Fibroblast of mammary gland (primary cell): Measurements from ENCODE around the gene RECK.
A peak's percentile ranks its signal among the peaks of the same experiment; 100 is the strongest.

Source experiments
- DNase-seq: peaks from one replicate; pipeline ENCODE4 v3.0.0-alpha.2; 2010; ENCODE audit warnings: low read depth
- H3K4me3 ChIP-seq: 2 replicates; pipeline ENCODE4 v1.5.1; 2011; ENCODE audit warnings: low read depth, mild to moderate bottlenecking, low read length, moderate library complexity; ENCODE audit not compliant: control insufficient read depth
- CTCF ChIP-seq: conservative IDR thresholded peaks from 2 replicates; pipeline ENCODE4 v1.5.1; 2011; ENCODE audit warnings: low read depth, low read length, inconsistent platforms; ENCODE audit not compliant: control insufficient read depth, insufficient read depth

Gene RECK

GRCh38 chr9:36166168-36166927, 129.6 kb downstream of the RECK start:
- peak; percentile 50 for TF ChIP-seq CTCF
- peak overlapping the region; percentile 60 for H3K4me3 ChIP-seq
- DNase-seq: peak; percentile 84

- DNase-seq: no peak
- no peak within 1 kb of the TSS for H3K4me3 ChIP-seq
- TF ChIP-seq CTCF: no peak
Measured at GRCh38 chr9:36169166-36169565, 132.5 kb downstream of the RECK start, which contains the start of gene CCIN. Gene CCIN (plus strand): TSS chr9:36169388. CDS start chr9:36169503, 115 bp downstream.

GRCh38 chr9:36169708-36170107, 133.0 kb downstream of the RECK start:
- TF ChIP-seq CTCF: no peak
- no peak overlapping the region for H3K4me3 ChIP-seq
- DNase-seq: no peak

GRCh38 chr9:36170531-36170930, 133.8 kb downstream of the RECK start:
- DNase-seq: no peak
- H3K4me3 ChIP-seq: no peak overlapping the region
- TF ChIP-seq CTCF: no peak

- no peak for TF ChIP-seq CTCF
- DNase-seq: no peak
- no peak overlapping the region for H3K4me3 ChIP-seq
Measured at GRCh38 chr9:36173861-36174260, 137.1 kb downstream of the RECK start.
